HEK293 (cell line): Measurements from ENCODE around the gene RALGAPA2.

Source experiments
- CTCF ChIA-PET: fragments of 350-600 bp; formaldehyde crosslinking; extraction: SDS; loops from one replicate; lab custom pipeline; 2021; ENCODE audit warnings: antibody characterized with exemption; lab: Yijun Ruan, JAX
- POLR2A ChIA-PET: fragments of 300-600 bp; formaldehyde crosslinking; extraction: SDS; loops from one replicate; lab custom pipeline; 2020; ENCODE audit warnings: antibody characterized with exemption, inconsistent platforms; lab: Yijun Ruan, JAX
- H3K27ac ChIP-seq: fragments of 200-500 bp; sonication (Bioruptor generic); 2 replicates; pipeline ENCODE4 v1.5.1; 2014; ENCODE audit warnings: low read depth, low read length, control low read depth, inconsistent platforms; ENCODE audit errors: extremely low read depth
- H3K36me3 ChIP-seq, 2 experiments: fragments of 200-500 bp in 1 of 2; sonication (Bioruptor generic) in 1 of 2; 1 replicate in 1 of 2; 2 replicates in 1 of 2; pipeline ENCODE4 v1.5.1; 2014 to 2017; ENCODE audit warnings: inconsistent platforms in 2 of 2, low read length in 2 of 2; ENCODE audit not compliant: control insufficient read depth in 2 of 2, insufficient read depth in 1 of 2
- H3K4me1 ChIP-seq: fragments of 200-500 bp; sonication (Bioruptor generic); 2 replicates; pipeline ENCODE4 v1.5.1; 2014; ENCODE audit warnings: mild to moderate bottlenecking, low read length, inconsistent platforms; ENCODE audit not compliant: control insufficient read depth, insufficient read depth
- H3K4me3 ChIP-seq: 2 replicates; pipeline ENCODE4 v1.5.1; 2011; ENCODE audit warnings: low read depth, mild to moderate bottlenecking, control low read depth, low read length, moderate library complexity
- H3K9me3 ChIP-seq: fragments of 200-500 bp; sonication (Bioruptor generic); 2 replicates; pipeline ENCODE4 v1.5.1; 2014; ENCODE audit warnings: low read depth, low read length, inconsistent platforms; ENCODE audit not compliant: control insufficient read depth, insufficient read depth
- HOXC10 ChIP-seq: sonication (generic); formaldehyde crosslinking; IDR thresholded peaks from 2 replicates; pipeline ENCODE4 v1.8.1; 2023; ENCODE audit warnings: mild to moderate bottlenecking, missing genetic modification reagents
- KLF1 ChIP-seq: fragments of 450-650 bp; formaldehyde crosslinking; IDR thresholded peaks from 2 replicates; pipeline ENCODE4 v1.5.1; 2016; ENCODE audit warnings: missing biosample characterization, missing genetic modification characterization
- ZNF16 ChIP-seq: fragments of 450-650 bp; formaldehyde crosslinking; IDR thresholded peaks from 2 replicates; pipeline ENCODE4 v1.5.1; 2016; ENCODE audit warnings: low read depth, missing biosample characterization, missing genetic modification characterization
- ZNF2 ChIP-seq: fragments of 450-650 bp; formaldehyde crosslinking; IDR thresholded peaks from 2 replicates; pipeline ENCODE4 v1.5.1; 2016; ENCODE audit warnings: missing biosample characterization, missing genetic modification characterization
- ZNF266 ChIP-seq: fragments of 450-650 bp; formaldehyde crosslinking; IDR thresholded peaks from 2 replicates; pipeline ENCODE4 v1.5.1; 2016; ENCODE audit warnings: missing biosample characterization, missing genetic modification characterization, low read depth
- ZNF311 ChIP-seq: fragments of 450-650 bp; formaldehyde crosslinking; IDR thresholded peaks from 2 replicates; pipeline ENCODE4 v1.5.1; 2017; ENCODE audit warnings: missing biosample characterization, missing genetic modification characterization, borderline replicate concordance
- ZNF433 ChIP-seq: fragments of 450-650 bp; formaldehyde crosslinking; IDR thresholded peaks from 2 replicates; pipeline ENCODE4 v1.5.1; 2016; ENCODE audit warnings: missing biosample characterization, missing genetic modification characterization, low read depth
- ZNF560 ChIP-seq: fragments of 450-650 bp; formaldehyde crosslinking; IDR thresholded peaks from 2 replicates; pipeline ENCODE4 v1.5.1; 2017; ENCODE audit warnings: missing biosample characterization, missing genetic modification characterization, borderline replicate concordance
- ZNF664 ChIP-seq: fragments of 450-650 bp; formaldehyde crosslinking; IDR thresholded peaks from 2 replicates; pipeline ENCODE4 v1.5.1; 2016; ENCODE audit warnings: missing biosample characterization, missing genetic modification characterization
- ZNF777 ChIP-seq: fragments of 450-650 bp; formaldehyde crosslinking; IDR thresholded peaks from 2 replicates; pipeline ENCODE4 v1.5.1; 2017; ENCODE audit warnings: missing biosample characterization, missing genetic modification characterization, borderline replicate concordance
- ZXDB ChIP-seq: fragments of 450-650 bp; formaldehyde crosslinking; IDR thresholded peaks from 2 replicates; pipeline ENCODE4 v1.5.1; 2016; ENCODE audit warnings: missing biosample characterization, missing genetic modification characterization
- TF ChIP-seq, protein P1 (sequence below): fragments of 450-650 bp; formaldehyde crosslinking; IDR thresholded peaks from 2 replicates; pipeline ENCODE4 v1.5.1; 2016; ENCODE audit warnings: missing biosample characterization, missing genetic modification characterization, low read depth
- TF ChIP-seq, protein P2 (sequence below): fragments of 450-650 bp; formaldehyde crosslinking; IDR thresholded peaks from 2 replicates; pipeline ENCODE4 v1.5.1; 2016; ENCODE audit warnings: missing biosample characterization, missing genetic modification characterization
- TF ChIP-seq, protein P3 (sequence below): fragments of 450-650 bp; formaldehyde crosslinking; conservative IDR thresholded peaks from 2 replicates; pipeline ENCODE4 v1.5.1; 2016; ENCODE audit warnings: low read depth, missing biosample characterization, missing genetic modification characterization
- TF ChIP-seq, protein P4 (sequence below): fragments of 450-650 bp; formaldehyde crosslinking; IDR thresholded peaks from 2 replicates; pipeline ENCODE4 v1.5.1; 2016; ENCODE audit warnings: missing biosample characterization, missing genetic modification characterization, low read depth
- TF ChIP-seq, protein P5 (sequence below): fragments of 450-650 bp; formaldehyde crosslinking; IDR thresholded peaks from 2 replicates; pipeline ENCODE4 v1.5.1; 2016; ENCODE audit warnings: missing biosample characterization, missing genetic modification characterization
- TF ChIP-seq, protein P6 (sequence below): fragments of 450-650 bp; formaldehyde crosslinking; IDR thresholded peaks from 2 replicates; pipeline ENCODE4 v1.5.1; 2016; ENCODE audit warnings: missing biosample characterization, missing genetic modification characterization

RALGAPA2 gene

DNA sequence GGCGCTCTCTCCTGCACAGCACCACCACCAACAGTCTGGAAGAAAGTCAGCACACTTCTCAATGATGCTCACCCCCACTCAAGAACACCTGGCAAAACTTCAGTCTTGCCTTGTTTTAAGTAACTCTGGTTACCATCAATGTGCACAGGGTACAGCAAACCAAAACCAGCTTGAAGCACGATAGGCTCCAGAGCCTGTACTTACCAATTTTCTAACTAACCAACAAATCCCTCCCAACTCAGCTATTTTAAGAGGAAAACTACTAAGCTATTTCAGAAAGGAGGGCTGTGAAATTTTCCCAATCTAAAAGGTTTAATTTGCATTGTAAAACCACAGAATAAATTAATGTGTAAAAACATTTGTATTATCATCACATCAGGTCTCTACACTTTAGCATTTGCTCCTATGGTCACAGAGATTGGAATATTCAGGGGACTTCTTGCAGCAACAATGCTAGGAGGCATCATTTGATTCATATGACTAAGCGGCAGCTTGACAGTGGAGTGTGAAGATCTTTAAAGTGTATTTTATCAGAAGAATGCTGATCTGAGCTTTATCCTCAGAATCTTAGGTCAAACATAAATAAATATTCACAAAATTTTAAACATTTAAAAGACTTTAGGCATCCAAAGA, 82.8 kb downstream of the RALGAPA2 start:
- peaks cover 0 to 41% of the 10 kb centered on the region in 2 experiments; a peak in 1 of 3 replicates for H3K36me3 ChIP-seq
- ChIA-PET POLR2A (interaction anchor here (0.7 kb wide), 1 partner anchor 343 kb away, joined by 4 read pairs; no protein-coding TSS in a partner anchor), CTCF (interaction anchor here (0.6 kb wide), 1 partner anchor 35 kb away, joined by 3 read pairs; no protein-coding TSS in a partner anchor)
- H3K27ac ChIP-seq: no peak overlapping the region
- H3K4me3 ChIP-seq: no peak overlapping the region
- no peaks in the 10 kb centered on the region for H3K4me1 ChIP-seq
- TF ChIP-seq, protein P1, sequence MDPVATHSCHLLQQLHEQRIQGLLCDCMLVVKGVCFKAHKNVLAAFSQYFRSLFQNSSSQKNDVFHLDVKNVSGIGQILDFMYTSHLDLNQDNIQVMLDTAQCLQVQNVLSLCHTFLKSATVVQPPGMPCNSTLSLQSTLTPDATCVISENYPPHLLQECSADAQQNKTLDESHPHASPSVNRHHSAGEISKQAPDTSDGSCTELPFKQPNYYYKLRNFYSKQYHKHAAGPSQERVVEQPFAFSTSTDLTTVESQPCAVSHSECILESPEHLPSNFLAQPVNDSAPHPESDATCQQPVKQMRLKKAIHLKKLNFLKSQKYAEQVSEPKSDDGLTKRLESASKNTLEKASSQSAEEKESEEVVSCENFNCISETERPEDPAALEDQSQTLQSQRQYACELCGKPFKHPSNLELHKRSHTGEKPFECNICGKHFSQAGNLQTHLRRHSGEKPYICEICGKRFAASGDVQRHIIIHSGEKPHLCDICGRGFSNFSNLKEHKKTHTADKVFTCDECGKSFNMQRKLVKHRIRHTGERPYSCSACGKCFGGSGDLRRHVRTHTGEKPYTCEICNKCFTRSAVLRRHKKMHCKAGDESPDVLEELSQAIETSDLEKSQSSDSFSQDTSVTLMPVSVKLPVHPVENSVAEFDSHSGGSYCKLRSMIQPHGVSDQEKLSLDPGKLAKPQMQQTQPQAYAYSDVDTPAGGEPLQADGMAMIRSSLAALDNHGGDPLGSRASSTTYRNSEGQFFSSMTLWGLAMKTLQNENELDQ: no peak
- TF ChIP-seq ZNF777 (tag by site-specific recombination) (no peak), ZNF16 (tag by site-specific recombination) (no peak), ZNF560 (tag by site-specific recombination) (no peak), ZXDB (tag by site-specific recombination) (no peak), ZNF664 (tag by site-specific recombination) (no peak), KLF1 (tag by site-specific recombination) (no peak), HOXC10 (no peak), ZNF311 (tag by site-specific recombination) (no peak)
- TF ChIP-seq, protein P2, sequence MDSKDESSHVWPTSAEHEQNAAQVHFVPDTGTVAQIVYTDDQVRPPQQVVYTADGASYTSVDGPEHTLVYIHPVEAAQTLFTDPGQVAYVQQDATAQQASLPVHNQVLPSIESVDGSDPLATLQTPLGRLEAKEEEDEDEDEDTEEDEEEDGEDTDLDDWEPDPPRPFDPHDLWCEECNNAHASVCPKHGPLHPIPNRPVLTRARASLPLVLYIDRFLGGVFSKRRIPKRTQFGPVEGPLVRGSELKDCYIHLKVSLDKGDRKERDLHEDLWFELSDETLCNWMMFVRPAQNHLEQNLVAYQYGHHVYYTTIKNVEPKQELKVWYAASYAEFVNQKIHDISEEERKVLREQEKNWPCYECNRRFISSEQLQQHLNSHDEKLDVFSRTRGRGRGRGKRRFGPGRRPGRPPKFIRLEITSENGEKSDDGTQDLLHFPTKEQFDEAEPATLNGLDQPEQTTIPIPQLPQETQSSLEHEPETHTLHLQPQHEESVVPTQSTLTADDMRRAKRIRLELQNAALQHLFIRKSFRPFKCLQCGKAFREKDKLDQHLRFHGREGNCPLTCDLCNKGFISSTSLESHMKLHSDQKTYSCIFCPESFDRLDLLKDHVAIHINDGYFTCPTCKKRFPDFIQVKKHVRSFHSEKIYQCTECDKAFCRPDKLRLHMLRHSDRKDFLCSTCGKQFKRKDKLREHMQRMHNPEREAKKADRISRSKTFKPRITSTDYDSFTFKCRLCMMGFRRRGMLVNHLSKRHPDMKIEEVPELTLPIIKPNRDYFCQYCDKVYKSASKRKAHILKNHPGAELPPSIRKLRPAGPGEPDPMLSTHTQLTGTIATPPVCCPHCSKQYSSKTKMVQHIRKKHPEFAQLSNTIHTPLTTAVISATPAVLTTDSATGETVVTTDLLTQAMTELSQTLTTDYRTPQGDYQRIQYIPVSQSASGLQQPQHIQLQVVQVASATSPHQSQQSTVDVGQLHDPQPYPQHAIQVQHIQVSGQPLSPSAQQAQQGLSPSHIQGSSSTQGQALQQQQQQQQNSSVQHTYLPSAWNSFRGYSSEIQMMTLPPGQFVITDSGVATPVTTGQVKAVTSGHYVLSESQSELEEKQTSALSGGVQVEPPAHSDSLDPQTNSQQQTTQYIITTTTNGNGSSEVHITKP (tag by site-specific recombination): no peak
- TF ChIP-seq, protein P3, sequence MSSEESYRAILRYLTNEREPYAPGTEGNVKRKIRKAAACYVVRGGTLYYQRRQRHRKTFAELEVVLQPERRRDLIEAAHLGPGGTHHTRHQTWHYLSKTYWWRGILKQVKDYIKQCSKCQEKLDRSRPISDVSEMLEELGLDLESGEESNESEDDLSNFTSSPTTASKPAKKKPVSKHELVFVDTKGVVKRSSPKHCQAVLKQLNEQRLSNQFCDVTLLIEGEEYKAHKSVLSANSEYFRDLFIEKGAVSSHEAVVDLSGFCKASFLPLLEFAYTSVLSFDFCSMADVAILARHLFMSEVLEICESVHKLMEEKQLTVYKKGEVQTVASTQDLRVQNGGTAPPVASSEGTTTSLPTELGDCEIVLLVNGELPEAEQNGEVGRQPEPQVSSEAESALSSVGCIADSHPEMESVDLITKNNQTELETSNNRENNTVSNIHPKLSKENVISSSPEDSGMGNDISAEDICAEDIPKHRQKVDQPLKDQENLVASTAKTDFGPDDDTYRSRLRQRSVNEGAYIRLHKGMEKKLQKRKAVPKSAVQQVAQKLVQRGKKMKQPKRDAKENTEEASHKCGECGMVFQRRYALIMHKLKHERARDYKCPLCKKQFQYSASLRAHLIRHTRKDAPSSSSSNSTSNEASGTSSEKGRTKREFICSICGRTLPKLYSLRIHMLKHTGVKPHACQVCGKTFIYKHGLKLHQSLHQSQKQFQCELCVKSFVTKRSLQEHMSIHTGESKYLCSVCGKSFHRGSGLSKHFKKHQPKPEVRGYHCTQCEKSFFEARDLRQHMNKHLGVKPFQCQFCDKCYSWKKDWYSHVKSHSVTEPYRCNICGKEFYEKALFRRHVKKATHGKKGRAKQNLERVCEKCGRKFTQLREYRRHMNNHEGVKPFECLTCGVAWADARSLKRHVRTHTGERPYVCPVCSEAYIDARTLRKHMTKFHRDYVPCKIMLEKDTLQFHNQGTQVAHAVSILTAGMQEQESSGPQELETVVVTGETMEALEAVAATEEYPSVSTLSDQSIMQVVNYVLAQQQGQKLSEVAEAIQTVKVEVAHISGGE (tag by site-specific recombination): no peak
- TF ChIP-seq, protein P4, sequence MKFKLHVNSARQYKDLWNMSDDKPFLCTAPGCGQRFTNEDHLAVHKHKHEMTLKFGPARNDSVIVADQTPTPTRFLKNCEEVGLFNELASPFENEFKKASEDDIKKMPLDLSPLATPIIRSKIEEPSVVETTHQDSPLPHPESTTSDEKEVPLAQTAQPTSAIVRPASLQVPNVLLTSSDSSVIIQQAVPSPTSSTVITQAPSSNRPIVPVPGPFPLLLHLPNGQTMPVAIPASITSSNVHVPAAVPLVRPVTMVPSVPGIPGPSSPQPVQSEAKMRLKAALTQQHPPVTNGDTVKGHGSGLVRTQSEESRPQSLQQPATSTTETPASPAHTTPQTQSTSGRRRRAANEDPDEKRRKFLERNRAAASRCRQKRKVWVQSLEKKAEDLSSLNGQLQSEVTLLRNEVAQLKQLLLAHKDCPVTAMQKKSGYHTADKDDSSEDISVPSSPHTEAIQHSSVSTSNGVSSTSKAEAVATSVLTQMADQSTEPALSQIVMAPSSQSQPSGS: no peak
- TF ChIP-seq, all 188 proteins: peak for 0
- no peaks in the 10 kb centered on the region for H3K9me3 ChIP-seq

DNA sequence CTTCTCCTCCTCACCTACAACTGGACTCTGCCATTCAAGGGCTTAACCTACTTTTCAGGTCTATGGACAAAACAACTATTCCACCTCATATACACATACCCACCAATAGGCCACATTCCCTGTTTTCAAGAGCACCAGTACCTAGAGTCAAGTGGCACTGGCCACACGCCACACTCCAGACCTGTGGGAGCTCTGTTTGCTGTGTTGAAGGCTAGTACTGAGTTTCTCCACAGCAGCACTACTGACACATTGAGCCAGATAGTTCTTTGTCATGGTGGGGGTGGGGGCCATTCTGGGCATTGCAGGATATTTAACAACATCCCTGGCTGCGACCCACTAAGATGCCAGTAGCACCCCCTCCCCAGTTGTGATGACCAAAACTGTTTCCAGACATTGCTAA, 84.1 kb downstream of the RALGAPA2 start:
- H3K36me3 ChIP-seq: peaks cover 0 to 33% of the 10 kb centered on the region in 2 experiments; a peak in 1 of 3 replicates
- ChIA-PET POLR2A (no interaction called here), CTCF (no interaction called here)
- H3K4me1 ChIP-seq: no peaks in the 10 kb centered on the region
- H3K27ac ChIP-seq: no peak overlapping the region
- H3K9me3 ChIP-seq: no peaks in the 10 kb centered on the region
- no peak overlapping the region for H3K4me3 ChIP-seq
- TF ChIP-seq ZNF16 (tag by site-specific recombination) (no peak), ZNF433 (no peak), ZNF2 (no peak), ZNF266 (tag by site-specific recombination) (no peak)
- TF ChIP-seq, protein P5, sequence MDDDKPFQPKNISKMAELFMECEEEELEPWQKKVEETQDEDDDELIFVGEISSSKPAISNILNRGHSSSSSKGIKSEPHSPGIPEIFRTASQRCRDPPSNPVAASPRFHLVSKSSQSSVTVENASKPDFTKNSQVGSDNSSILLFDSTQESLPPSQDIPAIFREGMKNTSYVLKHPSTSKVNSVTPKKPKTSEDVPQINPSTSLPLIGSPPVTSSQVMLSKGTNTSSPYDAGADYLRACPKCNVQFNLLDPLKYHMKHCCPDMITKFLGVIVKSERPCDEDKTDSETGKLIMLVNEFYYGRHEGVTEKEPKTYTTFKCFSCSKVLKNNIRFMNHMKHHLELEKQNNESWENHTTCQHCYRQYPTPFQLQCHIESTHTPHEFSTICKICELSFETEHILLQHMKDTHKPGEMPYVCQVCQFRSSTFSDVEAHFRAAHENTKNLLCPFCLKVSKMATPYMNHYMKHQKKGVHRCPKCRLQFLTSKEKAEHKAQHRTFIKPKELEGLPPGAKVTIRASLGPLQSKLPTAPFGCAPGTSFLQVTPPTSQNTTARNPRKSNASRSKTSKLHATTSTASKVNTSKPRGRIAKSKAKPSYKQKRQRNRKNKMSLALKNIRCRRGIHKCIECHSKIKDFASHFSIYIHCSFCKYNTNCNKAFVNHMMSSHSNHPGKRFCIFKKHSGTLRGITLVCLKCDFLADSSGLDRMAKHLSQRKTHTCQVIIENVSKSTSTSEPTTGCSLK (tag by site-specific recombination): no peak
- TF ChIP-seq, protein P6, sequence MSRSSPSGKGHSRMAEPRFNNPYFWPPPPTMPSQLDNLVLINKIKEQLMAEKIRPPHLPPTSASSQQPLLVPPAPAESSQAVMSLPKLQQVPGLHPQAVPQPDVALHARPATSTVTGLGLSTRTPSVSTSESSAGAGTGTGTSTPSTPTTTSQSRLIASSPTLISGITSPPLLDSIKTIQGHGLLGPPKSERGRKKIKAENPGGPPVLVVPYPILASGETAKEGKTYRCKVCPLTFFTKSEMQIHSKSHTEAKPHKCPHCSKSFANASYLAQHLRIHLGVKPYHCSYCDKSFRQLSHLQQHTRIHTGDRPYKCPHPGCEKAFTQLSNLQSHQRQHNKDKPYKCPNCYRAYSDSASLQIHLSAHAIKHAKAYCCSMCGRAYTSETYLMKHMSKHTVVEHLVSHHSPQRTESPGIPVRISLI (tag by site-specific recombination): no peak
